ENCODE measurements around the gene UNKL.

UNKL gene, protein sequence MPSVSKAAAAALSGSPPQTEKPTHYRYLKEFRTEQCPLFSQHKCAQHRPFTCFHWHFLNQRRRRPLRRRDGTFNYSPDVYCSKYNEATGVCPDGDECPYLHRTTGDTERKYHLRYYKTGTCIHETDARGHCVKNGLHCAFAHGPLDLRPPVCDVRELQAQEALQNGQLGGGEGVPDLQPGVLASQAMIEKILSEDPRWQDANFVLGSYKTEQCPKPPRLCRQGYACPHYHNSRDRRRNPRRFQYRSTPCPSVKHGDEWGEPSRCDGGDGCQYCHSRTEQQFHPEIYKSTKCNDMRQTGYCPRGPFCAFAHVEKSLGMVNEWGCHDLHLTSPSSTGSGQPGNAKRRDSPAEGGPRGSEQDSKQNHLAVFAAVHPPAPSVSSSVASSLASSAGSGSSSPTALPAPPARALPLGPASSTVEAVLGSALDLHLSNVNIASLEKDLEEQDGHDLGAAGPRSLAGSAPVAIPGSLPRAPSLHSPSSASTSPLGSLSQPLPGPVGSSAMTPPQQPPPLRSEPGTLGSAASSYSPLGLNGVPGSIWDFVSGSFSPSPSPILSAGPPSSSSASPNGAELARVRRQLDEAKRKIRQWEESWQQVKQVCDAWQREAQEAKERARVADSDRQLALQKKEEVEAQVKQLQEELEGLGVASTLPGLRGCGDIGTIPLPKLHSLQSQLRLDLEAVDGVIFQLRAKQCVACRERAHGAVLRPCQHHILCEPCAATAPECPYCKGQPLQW

GRCh38 chr16:1414532-1415260, at the start of gene UNKL:
UNKL (minus strand) TSS chr16:1414704; CDS start chr16:1414691, 13 bp downstream.
- peak; percentile 89 for DNase-seq

DNA sequence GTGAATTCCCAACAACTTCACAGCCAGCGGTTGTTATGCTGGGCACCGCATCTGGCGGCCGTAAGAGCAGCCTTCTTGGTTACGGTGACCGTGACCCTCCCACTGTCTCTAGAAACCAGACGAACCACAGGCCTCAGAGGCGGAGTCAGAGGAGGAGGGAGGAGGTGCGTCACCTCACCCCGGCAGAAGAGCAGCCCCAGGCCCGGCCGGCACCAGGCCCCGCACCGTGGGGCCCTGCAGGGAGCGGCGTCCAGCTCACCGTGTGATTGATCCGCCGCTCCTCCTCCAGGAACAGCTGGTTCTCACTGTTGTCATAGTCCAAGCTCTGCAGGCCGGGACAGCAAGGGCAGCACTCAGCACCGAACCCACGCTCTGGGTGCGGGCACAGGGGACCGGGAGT, 46.6 kb upstream of the UNKL start:
- DNase-seq = no peak

- DNase-seq = no peak
Measured at GRCh38 chr16:1460602-1461138, 46.2 kb upstream of the UNKL start.

DNA sequence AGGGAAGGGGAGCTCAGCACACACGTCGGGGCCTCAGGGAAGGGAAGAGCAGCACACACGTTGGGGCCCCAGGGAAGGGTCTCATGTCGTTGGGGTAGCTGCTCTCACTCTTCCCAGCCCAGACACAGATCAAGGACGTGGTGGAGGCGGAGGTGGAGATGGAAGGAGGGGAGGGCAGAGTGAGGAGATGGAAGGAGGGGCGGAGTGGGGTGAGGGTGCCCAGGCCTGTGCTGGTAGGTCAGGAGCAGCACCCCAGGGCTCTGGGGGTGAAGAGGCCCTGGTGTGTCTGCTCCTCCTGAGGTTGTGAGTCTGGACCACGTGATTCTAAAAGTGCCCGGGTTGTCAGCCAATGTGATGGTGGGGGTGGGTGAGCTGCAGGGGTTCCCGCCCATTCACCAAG, 45.5 kb upstream of the UNKL start:
- DNase-seq = no peak

- no peak for DNase-seq
Measured at GRCh38 chr16:1458977-1459341, 44.5 kb upstream of the UNKL start.

- no peak for DNase-seq
Measured at GRCh38 chr16:1458336-1458976, 44.0 kb upstream of the UNKL start.

- no peak for DNase-seq
Measured at GRCh38 chr16:1457489-1458245, 43.2 kb upstream of the UNKL start.

DNA sequence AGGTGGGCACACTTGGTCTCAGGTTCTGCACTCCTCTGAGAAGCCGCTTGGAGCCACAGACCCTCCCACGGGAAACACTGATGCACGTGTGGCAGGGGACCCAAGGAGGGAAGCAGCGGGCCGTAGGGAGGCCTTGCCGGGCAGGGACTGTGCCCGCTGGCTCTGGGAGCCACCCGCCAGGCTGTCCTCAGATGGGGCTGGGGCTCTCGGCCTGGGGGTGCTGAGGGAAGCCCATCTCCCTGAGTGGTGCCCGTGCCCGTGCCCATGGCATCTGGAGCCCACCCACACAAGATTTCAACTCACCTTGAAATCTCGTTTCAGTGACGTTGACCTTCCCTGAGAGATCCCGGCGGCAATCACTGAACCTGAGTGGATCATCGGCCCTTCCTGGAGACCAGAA, 42.4 kb upstream of the UNKL start:
- DNase-seq = no peak

DNA sequence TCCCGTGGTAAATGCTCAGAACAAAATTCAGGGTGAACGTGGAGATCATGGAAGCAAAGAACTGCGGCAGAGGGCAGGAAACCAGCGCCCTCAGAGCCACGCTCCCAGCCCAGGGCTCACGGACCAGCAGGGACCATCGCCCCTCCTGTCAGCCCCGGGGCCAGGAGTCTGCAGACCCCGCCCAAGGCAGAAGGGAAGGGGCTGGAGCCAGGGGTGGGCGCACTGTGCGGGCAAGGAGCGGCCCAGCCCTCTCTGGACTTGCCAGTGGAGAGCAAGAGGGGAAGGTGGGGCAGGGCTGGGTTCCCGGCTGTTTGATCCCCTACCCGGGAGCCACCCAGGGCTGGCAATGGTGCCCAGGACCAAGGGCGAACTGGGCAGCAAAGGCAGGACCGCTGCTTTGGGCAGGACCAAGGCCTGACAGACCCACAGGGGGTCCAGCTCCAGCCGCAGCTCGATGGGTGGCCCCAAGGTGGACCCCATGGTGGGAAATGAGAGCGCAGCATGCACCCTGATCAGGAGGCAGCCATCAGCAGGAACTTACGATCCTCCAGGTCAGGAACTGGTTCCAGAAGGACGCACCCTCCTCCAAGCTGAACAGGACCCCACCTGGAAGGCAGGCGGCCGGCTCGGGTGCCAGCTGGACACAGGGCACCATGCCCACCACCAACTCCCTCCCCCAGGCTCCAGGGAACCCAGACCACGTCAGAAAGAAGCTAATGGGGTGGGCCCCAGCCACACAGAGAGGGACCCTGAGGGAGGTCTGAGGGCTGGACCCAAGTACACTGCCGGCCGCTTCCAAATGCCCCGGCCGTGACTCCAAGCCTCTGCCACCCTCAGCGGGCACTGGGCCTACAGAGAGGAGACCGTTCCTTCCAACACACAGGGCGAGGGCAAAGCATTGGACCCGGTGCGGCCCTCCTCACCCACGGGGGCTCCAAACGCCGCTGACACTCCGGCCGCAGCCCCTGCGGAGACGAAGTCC, 41.0 kb upstream of the UNKL start:
- DNase-seq = no peak

- DNase-seq = no peak
Measured at GRCh38 chr16:1454561-1454960, 40.1 kb upstream of the UNKL start.

- no peak for DNase-seq
Measured at GRCh38 chr16:1453316-1453715, 38.8 kb upstream of the UNKL start.

DNA sequence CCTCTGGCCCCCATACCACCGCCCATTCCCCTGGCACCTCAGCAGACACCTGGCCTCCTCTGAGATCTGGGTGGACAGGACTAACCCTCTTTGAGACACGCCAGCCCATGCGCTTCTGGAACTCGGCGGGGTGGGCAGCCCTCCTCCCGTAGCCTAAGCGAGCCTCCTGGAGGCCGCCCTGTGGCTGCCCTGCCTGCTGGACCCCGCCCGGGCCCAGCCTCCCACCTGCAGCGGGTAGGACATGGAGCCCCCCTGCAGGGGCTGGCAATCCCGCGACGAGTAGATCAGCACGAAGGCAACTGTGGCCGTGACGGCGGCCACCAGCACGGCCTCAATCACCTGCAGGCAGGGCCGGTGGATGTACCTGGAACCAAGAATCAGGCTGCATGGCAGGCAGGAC, 38.0 kb upstream of the UNKL start:
- DNase-seq = no peak

GRCh38 chr16:1451702-1452392, 37.3 kb upstream of the UNKL start:
- DNase-seq = no peak

DNA sequence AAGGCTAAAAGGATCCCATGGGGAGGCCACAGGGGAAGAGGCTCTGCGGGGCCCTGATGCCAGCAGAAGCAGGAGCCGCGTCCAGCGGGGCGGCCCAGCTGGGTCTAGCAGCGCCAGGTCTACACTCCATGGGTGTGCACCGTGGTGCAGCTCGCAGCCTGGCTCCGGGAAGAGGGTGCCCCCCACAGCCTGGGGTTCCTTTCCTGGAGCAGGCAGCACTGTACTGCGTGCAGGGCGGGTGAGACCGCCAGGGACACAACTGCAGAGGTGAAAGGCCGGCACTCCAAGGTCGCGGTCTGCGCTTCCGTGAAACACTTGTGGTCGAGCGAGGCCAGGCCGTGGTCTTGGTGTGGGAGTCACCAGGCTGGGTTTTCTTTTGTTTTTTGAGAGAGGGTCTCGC, 36.3 kb upstream of the UNKL start:
- no peak for DNase-seq

GRCh38 chr16:1450218-1450617, 35.7 kb upstream of the UNKL start:
- no peak for DNase-seq

DNA sequence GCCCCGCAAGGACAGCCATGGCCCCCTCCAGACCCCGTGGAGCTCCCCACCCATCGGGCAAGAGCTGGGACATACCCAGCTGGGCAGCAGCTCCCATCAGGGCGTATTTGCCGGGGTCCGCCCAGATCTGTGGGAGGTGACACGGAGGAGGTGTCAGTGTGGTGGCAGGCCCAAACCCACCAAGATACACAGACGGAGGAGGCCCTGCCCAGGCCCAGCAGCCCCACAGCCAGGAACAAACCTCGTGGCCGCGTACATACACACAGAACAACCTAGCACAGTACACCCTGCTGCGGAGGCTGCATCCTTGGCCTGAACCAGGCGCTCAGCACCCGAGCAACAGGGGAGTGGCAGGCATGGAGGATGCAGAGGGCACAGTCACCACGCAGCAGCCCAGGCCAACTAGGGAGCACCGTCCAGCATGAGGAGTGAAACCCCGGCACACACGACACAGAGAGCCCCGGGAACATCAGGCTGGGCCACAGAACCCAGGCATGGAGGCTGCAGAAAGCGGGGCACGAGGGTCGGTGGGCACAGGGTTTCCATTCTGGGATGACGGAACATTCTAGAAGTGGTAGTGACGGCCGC, 34.8 kb upstream of the UNKL start:
- no peak for DNase-seq

GRCh38 chr16:1448536-1449116, 34.1 kb upstream of the UNKL start:
- no peak for DNase-seq

DNA sequence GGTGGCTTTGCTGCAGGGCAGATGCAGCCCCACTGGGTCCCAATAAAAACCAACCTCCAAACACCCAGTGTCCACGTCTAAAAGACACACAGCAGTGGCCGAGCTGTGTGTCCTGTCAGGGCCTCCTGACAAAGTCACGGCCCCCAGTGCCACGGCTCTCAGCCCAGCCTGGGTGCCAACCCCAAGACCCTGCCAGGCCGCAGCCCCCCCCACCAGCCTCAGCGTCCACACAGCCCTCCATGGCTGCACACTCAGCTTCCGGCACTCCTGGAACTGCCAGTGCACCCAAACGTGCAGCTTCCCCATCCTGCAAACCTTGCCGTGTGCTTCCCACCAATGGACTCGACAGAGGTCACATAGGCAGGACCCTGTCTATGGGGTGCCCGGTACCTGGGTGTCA, 33.5 kb upstream of the UNKL start:
- DNase-seq = no peak

GRCh38 chr16:1446296-1447080, 32.0 kb upstream of the UNKL start:
- no peak for DNase-seq
